ENCODE measurements around the gene HDAC6.

DNA sequence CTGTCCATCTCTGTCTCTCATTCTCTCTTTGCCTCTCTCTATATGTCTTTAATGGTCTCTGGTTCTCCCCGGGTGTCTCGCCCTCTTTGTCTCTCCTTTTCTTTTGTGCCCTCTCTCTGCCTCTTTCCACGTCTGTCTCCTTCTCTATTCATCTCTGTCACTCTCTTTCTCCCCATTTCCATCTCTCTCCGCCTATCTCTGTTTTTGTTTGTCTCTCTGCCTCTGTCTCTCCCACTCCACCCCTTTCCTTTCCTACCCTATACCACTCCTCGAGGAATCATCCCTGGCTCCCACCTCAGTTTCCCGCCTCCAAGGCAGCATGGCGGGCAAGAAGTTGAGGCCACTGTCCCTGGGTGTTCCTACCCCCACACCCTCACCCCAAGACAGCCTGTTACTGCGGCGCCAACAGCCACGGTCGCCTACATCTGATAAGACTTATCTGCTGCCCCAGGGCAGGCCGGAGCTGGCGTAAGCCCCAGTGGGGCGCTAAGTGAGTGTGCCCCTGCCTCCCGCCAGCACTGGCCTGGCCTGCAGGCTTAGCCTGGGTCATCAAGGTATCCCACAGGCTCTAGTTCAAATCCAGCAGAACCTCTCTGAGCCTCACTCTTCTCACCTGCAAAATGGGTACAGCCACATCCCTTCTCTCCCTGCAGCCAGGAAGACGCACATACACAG is 16.2 kb upstream of the HDAC6 start:
- TF ChIP-seq ZNF274 (IDR thresholded peaks at IDR 0.05; ENCODE audit: low read depth, low read length) (no peak), YY1 (IDR thresholded peaks at IDR 0.05; ENCODE audit: insufficient read depth, insufficient read length) (no peak), SUZ12 (IDR thresholded peaks at IDR 0.05; ENCODE audit: extremely low read depth, insufficient read depth, insufficient read length) (no peak)

Measured in NT2/D1 (cell line).